AG04450 (cell line): ENCODE measurements around the gene AATF. TPM values are rescaled to one million over a fixed set of nuclear protein-coding genes. Genes with fewer than 3 reads are reported as not detected.

Source experiments
- CTCF ChIA-PET: fragments of 300-600, 350-600 bp; formaldehyde crosslinking; extraction: SDS; loops from one replicate; lab custom pipeline; 2022; ENCODE audit warnings: antibody characterized with exemption, inconsistent platforms; lab: Charles Lee
- POLR2A ChIA-PET: fragments of 350-600 bp; formaldehyde crosslinking; extraction: SDS; loops from one replicate; lab custom pipeline; 2021; ENCODE audit warnings: antibody characterized with exemption, inconsistent platforms; lab: Yijun Ruan, JAX
- DNase-seq: peaks from one replicate; pipeline ENCODE4 v3.0.0-alpha.2; 2011; ENCODE audit warnings: low read depth, low spot score
- H3K27ac ChIP-seq: one replicate; pipeline ENCODE4 v1.5.1; 2012; ENCODE audit warnings: low read depth, low read length, control low read depth
- H3K27me3 ChIP-seq: one replicate; pipeline ENCODE4 v1.6.0; 2012; ENCODE audit warnings: low read length; ENCODE audit not compliant: control insufficient read depth, insufficient read depth
- H3K4me3 ChIP-seq: 2 replicates; pipeline ENCODE4 v1.5.1; 2011; ENCODE audit warnings: mild to moderate bottlenecking, low read depth, low read length, control low read depth
- H3K9me3 ChIP-seq: 2 replicates; pipeline ENCODE4 v1.5.1; 2012; ENCODE audit warnings: low read length; ENCODE audit not compliant: control insufficient read depth, insufficient read depth
- polyA plus RNA-seq: library from polyadenylated mRNA; depleted of rRNA; stranded (reverse); fragments of >200 nt; gene quantifications from 2 replicates; pipeline ENCODE4 v1.2.3, GENCODE V29; 2011
- TF ChIP-seq, protein P1 (sequence below): IDR thresholded peaks from 2 replicates; pipeline ENCODE4 v1.5.1; 2011; ENCODE audit warnings: low read depth, low read length, control low read depth, inconsistent platforms

Gene AATF
- polyA plus RNA-seq, 1 experiment = 16.6 TPM

DNA sequence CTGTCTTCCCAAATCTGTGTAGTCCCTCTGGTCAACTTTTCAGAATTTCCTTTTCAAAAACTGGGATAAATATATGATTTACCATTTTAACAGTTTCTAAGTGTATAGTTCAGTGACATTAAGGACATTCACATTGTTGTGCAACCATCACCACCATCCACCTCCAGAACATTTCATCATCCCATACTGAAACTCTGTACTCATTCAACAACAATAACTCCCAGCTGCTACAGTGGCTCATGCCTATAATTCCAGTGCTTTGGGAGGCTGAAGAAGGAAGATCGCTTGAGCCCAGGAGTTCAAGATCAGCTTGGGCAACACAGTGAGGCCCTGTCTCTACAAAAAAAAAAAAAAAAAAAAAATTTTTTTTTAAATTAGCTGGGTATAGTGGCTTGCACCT is 131.0 kb downstream of the AATF start:
- Histone ChIP-seq H3K9me3 (no peaks in the 10 kb centered on the region), H3K27me3 (no peaks in the 10 kb centered on the region), H3K4me3 (no peak overlapping the region), H3K27ac (no peak overlapping the region)
- ChIA-PET POLR2A (no interaction called here), CTCF (interaction anchor here (0.6 kb wide), 1 partner anchor 8 kb away, joined by 3 read pairs; no protein-coding TSS in a partner anchor)
- TF ChIP-seq, protein P1, sequence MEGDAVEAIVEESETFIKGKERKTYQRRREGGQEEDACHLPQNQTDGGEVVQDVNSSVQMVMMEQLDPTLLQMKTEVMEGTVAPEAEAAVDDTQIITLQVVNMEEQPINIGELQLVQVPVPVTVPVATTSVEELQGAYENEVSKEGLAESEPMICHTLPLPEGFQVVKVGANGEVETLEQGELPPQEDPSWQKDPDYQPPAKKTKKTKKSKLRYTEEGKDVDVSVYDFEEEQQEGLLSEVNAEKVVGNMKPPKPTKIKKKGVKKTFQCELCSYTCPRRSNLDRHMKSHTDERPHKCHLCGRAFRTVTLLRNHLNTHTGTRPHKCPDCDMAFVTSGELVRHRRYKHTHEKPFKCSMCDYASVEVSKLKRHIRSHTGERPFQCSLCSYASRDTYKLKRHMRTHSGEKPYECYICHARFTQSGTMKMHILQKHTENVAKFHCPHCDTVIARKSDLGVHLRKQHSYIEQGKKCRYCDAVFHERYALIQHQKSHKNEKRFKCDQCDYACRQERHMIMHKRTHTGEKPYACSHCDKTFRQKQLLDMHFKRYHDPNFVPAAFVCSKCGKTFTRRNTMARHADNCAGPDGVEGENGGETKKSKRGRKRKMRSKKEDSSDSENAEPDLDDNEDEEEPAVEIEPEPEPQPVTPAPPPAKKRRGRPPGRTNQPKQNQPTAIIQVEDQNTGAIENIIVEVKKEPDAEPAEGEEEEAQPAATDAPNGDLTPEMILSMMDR = no peak
- no peak for DNase-seq

DNA sequence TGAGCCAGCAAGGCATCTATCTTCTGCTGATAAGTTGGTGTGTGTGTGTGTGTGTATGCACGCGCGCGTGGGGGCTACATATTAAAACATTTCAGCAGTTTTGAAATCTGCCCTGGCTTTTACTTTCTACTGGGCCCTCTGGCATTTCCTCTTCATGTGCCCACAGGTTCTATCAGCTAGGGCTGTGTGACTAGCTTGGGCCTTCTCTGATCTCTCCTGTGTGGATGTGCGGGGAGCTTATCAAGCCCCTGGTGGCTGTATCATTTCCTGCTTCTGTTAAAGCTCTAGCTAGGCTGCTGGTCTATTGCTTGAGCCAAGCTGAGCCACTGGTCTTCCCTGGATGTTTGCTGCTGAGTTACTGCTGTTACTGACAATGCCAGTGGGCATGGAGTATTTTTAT is 132.5 kb downstream of the AATF start:
- no peak for DNase-seq
- no peaks in the 10 kb centered on the region for H3K27me3 ChIP-seq
- CTCF ChIA-PET = interaction anchor here (0.6 to 1.0 kb wide), 2 partner anchors 33 to 478 kb away, joined by 4 to 5 read pairs; no protein-coding TSS in a partner anchor
- no peak overlapping the region for H3K27ac ChIP-seq
- H3K4me3 ChIP-seq = no peak overlapping the region
- POLR2A ChIA-PET = no interaction called here
- TF ChIP-seq, protein P1 = no peak
- no peaks in the 10 kb centered on the region for H3K9me3 ChIP-seq

DNA sequence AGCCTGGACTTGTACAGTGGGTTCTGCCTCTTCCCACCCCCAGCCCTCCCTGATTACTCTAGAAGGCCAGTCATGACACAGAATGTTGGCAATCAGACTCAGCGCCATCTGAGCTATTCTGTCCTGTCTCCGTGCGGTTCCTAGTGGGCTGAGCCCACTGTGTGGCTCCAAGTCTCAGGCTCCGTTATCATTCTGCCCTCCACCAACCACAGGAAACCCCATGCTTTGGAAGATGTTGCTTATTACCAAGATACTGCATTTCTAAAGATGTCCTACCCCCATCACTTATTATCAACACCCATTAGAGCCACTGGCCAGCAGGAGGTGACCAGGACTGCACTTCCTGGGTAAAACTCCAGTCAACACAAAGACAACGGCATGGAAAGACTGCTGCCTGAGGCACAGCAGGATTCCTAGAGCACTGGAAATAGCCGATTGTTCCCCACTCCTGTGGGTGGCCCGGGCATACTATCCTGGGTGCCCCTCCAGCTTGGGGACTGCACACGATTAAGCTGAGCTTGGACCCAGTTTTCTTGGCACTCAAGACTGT is 133.6 kb downstream of the AATF start:
- CTCF ChIA-PET = interaction anchor here (0.6 to 1.0 kb wide), 3 partner anchors 10 to 34 kb away, joined by 4 read pairs; no protein-coding TSS in a partner anchor
- no peak for DNase-seq
- POLR2A ChIA-PET = no interaction called here
- no peaks in the 10 kb centered on the region for H3K27me3 ChIP-seq
- no peaks in the 10 kb centered on the region for H3K9me3 ChIP-seq
- no peak overlapping the region for H3K27ac ChIP-seq
- H3K4me3 ChIP-seq = no peak overlapping the region
- TF ChIP-seq, protein P1 = no peak

DNA sequence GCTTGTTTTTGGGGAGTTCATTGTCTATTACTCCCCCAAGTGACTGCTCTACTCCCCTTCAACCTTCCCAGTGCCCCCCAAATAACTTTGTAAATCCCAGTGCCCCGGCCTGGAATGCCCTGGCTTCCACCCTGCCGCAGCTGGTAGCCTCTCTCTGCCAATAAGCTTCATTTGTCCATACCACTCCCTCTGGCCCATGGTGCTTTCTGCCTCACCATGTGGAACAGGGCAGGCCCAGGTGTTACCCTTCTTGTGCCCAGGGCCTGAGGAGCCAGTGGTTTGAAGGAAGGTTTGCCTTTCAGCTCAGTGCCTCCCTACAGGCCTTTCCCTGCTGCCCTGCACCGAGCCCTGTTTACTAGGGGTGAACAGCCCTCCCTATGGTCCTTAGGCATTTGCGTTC is 134.2 kb downstream of the AATF start:
- TF ChIP-seq, protein P1 = no peak

DNA sequence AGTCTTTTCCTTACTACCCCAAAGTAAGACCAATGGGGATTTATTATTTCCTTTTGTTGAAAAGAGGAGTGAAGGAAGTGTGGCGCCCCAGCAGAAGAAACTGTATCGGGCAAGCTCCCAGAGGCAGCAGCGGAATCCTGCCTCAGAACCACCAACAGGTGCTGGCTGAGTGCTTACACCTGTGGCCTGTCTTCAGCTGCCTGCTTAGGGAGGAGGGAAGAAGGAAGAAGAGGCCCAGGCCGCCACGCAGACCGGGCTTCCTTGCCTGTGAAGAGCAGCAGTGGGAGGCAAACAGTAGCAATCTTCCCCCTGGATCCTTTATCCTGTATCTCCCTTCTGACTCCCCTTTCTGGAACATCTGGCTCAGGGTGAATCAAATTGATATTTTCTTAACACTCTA is 134.7 kb downstream of the AATF start:
- H3K27ac ChIP-seq = no peak overlapping the region
- H3K27me3 ChIP-seq = no peaks in the 10 kb centered on the region
- H3K9me3 ChIP-seq = no peaks in the 10 kb centered on the region
- H3K4me3 ChIP-seq = no peak overlapping the region
- TF ChIP-seq, protein P1 = no peak
- no peak for DNase-seq
- ChIA-PET POLR2A (no interaction called here), CTCF (no interaction called here)

More for the DNA sequence above, 134.2 kb downstream of the AATF start:
- Histone ChIP-seq H3K27ac (no peak overlapping the region), H3K9me3 (no peaks in the 10 kb centered on the region), H3K4me3 (no peak overlapping the region), H3K27me3 (no peaks in the 10 kb centered on the region)
- ChIA-PET CTCF (no interaction called here), POLR2A (no interaction called here)
- DNase-seq = no peak
